Immature natural killer cell (primary cell): ENCODE measurements around the gene MICA. TPM values are rescaled to one million over a fixed set of nuclear protein-coding genes. Genes with fewer than 3 reads are reported as not detected.
A peak's percentile ranks its signal among the peaks of the same experiment; 100 is the strongest.
"Not testable (repeated sequence)": the region's sequence is repeated elsewhere in the genome, so short reads cannot be mapped to it uniquely, and the experiment has no call there.

ENCODE experiments used
- DNase-seq, 3 donors: peaks; one replicate each; pipeline ENCODE4 v3.0.0; 2022; ENCODE audit warnings: mixed read lengths in 1 of 3
- H3K27ac Mint-ChIP-seq, 6 donors: one replicate each; pipeline ENCODE4 v1.8.0; 2020; ENCODE audit warnings: mixed read lengths in 6 of 6, mild to moderate bottlenecking in 5 of 6, inconsistent platforms in 4 of 6, moderate library complexity in 3 of 6
- H3K27me3 Mint-ChIP-seq, 3 donors: one replicate each; pipeline ENCODE4 v1.8.0; 2020 to 2021; ENCODE audit warnings: low read depth in 3 of 3, mild to moderate bottlenecking in 3 of 3, mixed read lengths in 3 of 3, moderate library complexity in 3 of 3, inconsistent platforms in 1 of 3
- H3K36me3 Mint-ChIP-seq, 3 donors: one replicate each; pipeline ENCODE4 v1.8.0; 2020; ENCODE audit warnings: mixed read lengths in 3 of 3, inconsistent platforms in 2 of 3, mild to moderate bottlenecking in 2 of 3
- H3K4me1 Mint-ChIP-seq, 2 donors: one replicate each; pipeline ENCODE4 v1.8.0; 2020; ENCODE audit warnings: inconsistent platforms in 2 of 2, mild to moderate bottlenecking in 2 of 2, mixed read lengths in 2 of 2, moderate library complexity in 1 of 2
- H3K4me3 Mint-ChIP-seq, 5 donors: one replicate each; pipeline ENCODE4 v1.8.0; 2020; ENCODE audit warnings: mild to moderate bottlenecking in 5 of 5, mixed read lengths in 5 of 5, inconsistent platforms in 3 of 5, moderate library complexity in 3 of 5
- H3K9me3 Mint-ChIP-seq, 6 donors: one replicate each; pipeline ENCODE4 v1.8.0; 2020; ENCODE audit warnings: mild to moderate bottlenecking in 6 of 6, mixed read lengths in 6 of 6, inconsistent platforms in 4 of 6, moderate library complexity in 3 of 6
- polyA plus RNA-seq, 3 donors: library from polyadenylated mRNA; unstranded; fragments of 300-500 nt; fragmentation: Illumina TruSeq; gene quantifications; one replicate each; pipeline ENCODE4 v1.2.3, GENCODE V29; 2021

Gene MICA
- polyA plus RNA-seq, 3 donors from 2014 or later: 5.7 to 6.9 (median 6.4) TPM

DNA sequence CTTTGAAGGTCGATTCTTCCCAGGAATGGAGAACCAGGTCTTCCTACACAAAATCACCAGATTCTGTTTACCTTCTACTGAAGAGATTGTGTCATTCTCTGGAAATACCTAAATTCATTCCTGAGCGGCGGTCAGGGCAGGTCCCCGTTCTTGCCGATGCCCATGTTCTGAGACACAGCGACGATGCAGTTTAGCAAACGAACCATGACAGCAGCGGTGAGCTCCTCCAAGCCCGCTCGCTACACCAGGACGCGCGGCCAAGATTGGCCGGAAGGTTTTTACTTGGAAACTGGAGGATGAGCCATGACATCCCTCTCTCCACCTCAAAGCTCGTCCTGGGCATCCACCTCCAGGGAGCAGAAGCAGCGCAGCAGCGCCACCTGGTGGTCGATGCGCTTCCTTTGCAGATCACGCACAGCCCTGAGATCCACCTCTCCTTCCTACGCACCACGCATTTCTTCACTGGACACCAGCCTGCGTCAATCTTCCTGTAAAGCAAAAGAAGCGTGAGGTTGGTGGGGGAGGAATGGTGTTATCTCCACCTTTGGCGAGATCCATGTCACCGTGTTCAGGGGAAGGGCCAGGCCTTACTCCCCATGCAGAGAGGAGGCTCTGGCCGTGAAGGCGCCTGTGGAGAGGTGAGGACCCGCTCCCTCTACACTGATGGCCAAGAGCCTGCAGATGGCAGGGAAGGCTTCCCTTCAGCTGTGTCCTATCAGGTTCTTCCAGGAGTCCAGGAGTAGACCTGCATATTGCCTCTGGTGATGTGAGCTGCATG, 36.5 kb upstream of the MICA start:
- Mint-ChIP-seq H3K4me3 (peak overlapping the region; percentile 59 to 84 (median 83)), H3K27ac (peak overlapping the region in 2 of 6 donors; percentile 0 to 64), H3K36me3 (peaks cover 0 to 5% (median 1%) of the 10 kb centered on the region in 3 donors), H3K9me3 (no peaks in the 10 kb centered on the region), H3K27me3 (peaks cover 5 to 15% (median 14%) of the 10 kb centered on the region in 3 donors), H3K4me1 (peaks cover 8 to 14% of the 10 kb centered on the region in 2 donors)
- DNase-seq: peak; percentile 83 to 87 (median 86)

- Mint-ChIP-seq H3K4me3 (no peak overlapping the region), H3K4me1 (peaks cover 8 to 14% of the 10 kb centered on the region in 2 donors), H3K27me3 (peaks cover 5 to 24% (median 19%) of the 10 kb centered on the region in 3 donors), H3K27ac (no peak overlapping the region), H3K9me3 (peaks cover 0 to 1% (median 0%) of the 10 kb centered on the region in 6 donors), H3K36me3 (peaks cover 0 to 5% (median 5%) of the 10 kb centered on the region in 3 donors)
- DNase-seq: no peak
Measured at GRCh38 chr6:31368461-31368860, 34.9 kb upstream of the MICA start.

DNA sequence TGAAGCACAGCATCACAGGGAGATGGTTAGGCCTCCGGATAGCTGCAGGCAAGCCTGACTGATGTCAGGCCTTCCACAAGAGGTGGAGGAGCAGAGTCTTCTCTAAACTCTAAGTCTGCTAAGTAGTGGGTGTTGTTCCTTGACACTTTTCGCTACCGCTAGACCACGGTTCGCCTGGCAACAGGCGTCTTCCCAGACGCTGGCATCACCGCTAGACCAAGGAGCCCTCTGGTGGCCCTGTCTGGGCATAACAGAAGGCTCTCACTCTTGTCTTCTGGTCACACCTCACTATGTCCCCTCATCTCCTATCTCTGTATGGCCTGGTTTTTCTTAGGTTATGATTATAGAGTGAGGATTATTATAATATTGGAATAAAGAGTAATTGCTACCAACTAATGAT, 29.3 kb upstream of the MICA start:
- peak in 1 of 3 donors; percentile 40 for DNase-seq
- H3K36me3 Mint-ChIP-seq, H3K9me3 Mint-ChIP-seq: not testable (repeated sequence)

GRCh38 chr6:31375699-31376098, 27.7 kb upstream of the MICA start:
- Mint-ChIP-seq H3K4me1 (peaks cover 0 to 4% of the 10 kb centered on the region in 2 donors), H3K36me3 (peaks cover 0 to 5% (median 5%) of the 10 kb centered on the region in 3 donors), H3K4me3 (no peak overlapping the region), H3K9me3 (peaks cover 0 to 1% (median 0%) of the 10 kb centered on the region in 6 donors), H3K27ac (no peak overlapping the region), H3K27me3 (peaks cover under 1 to 23% (median 8%) of the 10 kb centered on the region in 3 donors)
- DNase-seq: no peak

More for the DNA sequence above, 29.3 kb upstream of the MICA start:
- H3K27ac Mint-ChIP-seq, H3K4me1 Mint-ChIP-seq, H3K4me3 Mint-ChIP-seq: not testable (repeated sequence)
- H3K27me3 Mint-ChIP-seq: peaks cover 2 to 18% (median 8%) of the 10 kb centered on the region in 3 donors

GRCh38 chr6:31377029-31377428, 26.4 kb upstream of the MICA start:
- Mint-ChIP-seq H3K36me3 (peaks cover 0 to 3% (median 2%) of the 10 kb centered on the region in 3 donors), H3K4me1 (peaks cover 0 to 4% of the 10 kb centered on the region in 2 donors), H3K27ac (no peak overlapping the region), H3K27me3 (peaks cover 0 to 21% (median 7%) of the 10 kb centered on the region in 3 donors), H3K9me3 (peaks cover 0 to 1% (median 0%) of the 10 kb centered on the region in 6 donors), H3K4me3 (no peak overlapping the region)
- DNase-seq: no peak

DNA sequence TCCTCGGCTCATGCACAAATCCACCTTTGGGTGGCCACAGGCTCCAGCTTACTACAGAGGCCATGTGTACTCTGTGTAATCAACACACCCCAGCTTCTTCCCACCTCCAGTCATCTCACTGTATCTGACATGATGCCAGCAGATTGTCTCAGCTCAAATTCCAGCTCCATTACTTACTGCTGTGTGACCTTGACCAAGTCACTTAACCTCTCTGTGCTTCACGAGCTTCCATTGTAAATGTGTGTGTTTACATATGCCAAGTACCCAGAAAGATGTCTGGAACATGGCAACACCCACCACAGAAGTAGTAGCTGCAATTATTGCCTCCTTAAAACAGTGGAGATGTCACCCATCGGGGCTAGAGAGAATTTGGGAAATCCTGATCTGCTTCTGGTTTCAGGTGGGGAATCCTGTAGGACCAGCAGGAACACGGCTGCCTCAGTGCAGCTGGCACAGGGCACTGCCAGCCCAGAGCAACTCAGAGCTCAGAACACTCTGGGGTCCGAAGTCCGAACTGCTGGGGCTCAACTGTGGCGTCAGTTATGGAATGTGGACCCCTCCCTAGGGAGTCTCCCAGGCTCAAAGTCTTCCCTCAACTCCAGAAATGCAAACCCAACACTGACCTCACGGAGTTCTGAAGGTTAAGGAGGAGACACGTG, 25.2 kb upstream of the MICA start:
- peaks cover 0 to 14% (median 2%) of the 10 kb centered on the region in 3 donors for H3K27me3 Mint-ChIP-seq
- no peaks in the 10 kb centered on the region for H3K9me3 Mint-ChIP-seq
- DNase-seq: no peak
- no peak overlapping the region for H3K27ac Mint-ChIP-seq
- H3K4me3 Mint-ChIP-seq: no peak overlapping the region
- H3K4me1 Mint-ChIP-seq: peaks cover 0 to 4% of the 10 kb centered on the region in 2 donors
- no peaks in the 10 kb centered on the region for H3K36me3 Mint-ChIP-seq

GRCh38 chr6:31378721-31379103, 24.7 kb upstream of the MICA start:
- no peak overlapping the region for H3K4me3 Mint-ChIP-seq
- H3K4me1 Mint-ChIP-seq: peaks cover 0 to 2% of the 10 kb centered on the region in 2 donors
- H3K27me3 Mint-ChIP-seq: peaks cover 0 to 13% (median 2%) of the 10 kb centered on the region in 3 donors
- no peaks in the 10 kb centered on the region for H3K36me3 Mint-ChIP-seq
- no peak for DNase-seq
- H3K27ac Mint-ChIP-seq: no peak overlapping the region
- H3K9me3 Mint-ChIP-seq: no peaks in the 10 kb centered on the region

- Mint-ChIP-seq H3K9me3 (no peaks in the 10 kb centered on the region), H3K27me3 (peaks cover 0 to 13% (median 2%) of the 10 kb centered on the region in 3 donors), H3K27ac (no peak overlapping the region), H3K36me3 (no peaks in the 10 kb centered on the region), H3K4me3 (no peak overlapping the region), H3K4me1 (no peaks in the 10 kb centered on the region)
- no peak for DNase-seq
Measured at GRCh38 chr6:31379850-31380249, 23.5 kb upstream of the MICA start.

DNA sequence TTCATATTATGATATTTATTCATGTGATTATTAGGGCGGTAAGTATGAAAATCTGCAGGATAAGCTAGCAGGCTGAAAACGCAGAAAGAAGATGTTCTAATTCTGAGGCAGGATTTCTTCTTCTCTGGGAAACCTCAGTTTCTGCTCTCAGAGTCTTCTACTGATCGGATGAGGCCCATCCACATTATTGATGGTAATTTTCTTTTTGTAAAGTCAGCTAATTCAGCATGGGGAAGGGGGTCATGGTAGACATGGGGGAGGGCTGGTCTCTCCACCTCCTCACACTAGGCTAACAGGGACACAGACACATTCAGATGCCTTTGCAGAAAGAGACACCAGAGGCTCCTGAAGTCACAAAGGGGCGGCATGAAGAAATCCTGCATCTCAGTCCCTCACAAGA, 21.7 kb upstream of the MICA start:
- no peaks in the 10 kb centered on the region for H3K4me1 Mint-ChIP-seq
- H3K4me3 Mint-ChIP-seq: no peak overlapping the region
- H3K9me3 Mint-ChIP-seq: no peaks in the 10 kb centered on the region
- no peak for DNase-seq
- H3K27me3 Mint-ChIP-seq: peaks cover 0 to 11% (median 2%) of the 10 kb centered on the region in 3 donors
- no peaks in the 10 kb centered on the region for H3K36me3 Mint-ChIP-seq
- H3K27ac Mint-ChIP-seq: no peak overlapping the region

- Mint-ChIP-seq H3K36me3 (no peaks in the 10 kb centered on the region), H3K27me3 (peaks cover 1 to 11% (median 2%) of the 10 kb centered on the region in 3 donors), H3K4me3 (no peak overlapping the region), H3K27ac (no peak overlapping the region), H3K9me3 (no peaks in the 10 kb centered on the region), H3K4me1 (no peaks in the 10 kb centered on the region)
- DNase-seq: no peak
Measured at GRCh38 chr6:31383149-31383548, 20.2 kb upstream of the MICA start.

DNA sequence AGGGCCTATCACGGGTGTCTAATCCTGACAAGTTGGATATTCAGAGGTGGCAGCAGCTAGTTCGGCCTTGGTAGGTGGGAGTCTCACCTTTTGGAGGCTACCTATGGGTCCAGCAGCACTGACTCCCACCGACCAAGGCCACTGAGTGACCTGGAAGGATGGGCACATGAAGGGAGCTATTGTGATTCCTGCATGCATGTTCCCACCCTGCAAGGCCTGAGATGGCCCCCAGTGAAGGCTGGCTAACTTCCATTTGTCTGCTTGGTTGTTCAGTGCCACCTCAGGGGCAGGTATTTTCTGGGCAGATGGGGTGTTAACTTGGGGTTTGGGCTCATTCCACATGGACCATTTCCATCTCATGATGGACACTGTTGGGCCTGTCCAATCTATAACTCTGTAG, 18.4 kb upstream of the MICA start:
- peaks cover 0 to 3% (median 1%) of the 10 kb centered on the region in 3 donors for H3K27me3 Mint-ChIP-seq
- no peaks in the 10 kb centered on the region for H3K36me3 Mint-ChIP-seq
- H3K9me3 Mint-ChIP-seq: no peaks in the 10 kb centered on the region
- H3K27ac Mint-ChIP-seq: no peak overlapping the region
- H3K4me3 Mint-ChIP-seq: no peak overlapping the region
- no peaks in the 10 kb centered on the region for H3K4me1 Mint-ChIP-seq
- no peak for DNase-seq

GRCh38 chr6:31386099-31386498, 17.3 kb upstream of the MICA start:
- Mint-ChIP-seq H3K4me3 (no peak overlapping the region), H3K27ac (no peak overlapping the region), H3K36me3 (no peaks in the 10 kb centered on the region), H3K4me1 (no peaks in the 10 kb centered on the region), H3K27me3 (peaks cover 0 to 3% (median 1%) of the 10 kb centered on the region in 3 donors), H3K9me3 (no peaks in the 10 kb centered on the region)
- DNase-seq: no peak

- DNase-seq: no peak
- no peak overlapping the region for H3K27ac Mint-ChIP-seq
- no peak overlapping the region for H3K4me3 Mint-ChIP-seq
- H3K9me3 Mint-ChIP-seq: no peaks in the 10 kb centered on the region
- no peaks in the 10 kb centered on the region for H3K4me1 Mint-ChIP-seq
- H3K27me3 Mint-ChIP-seq: peaks cover 0 to 3% (median 1%) of the 10 kb centered on the region in 3 donors
- no peaks in the 10 kb centered on the region for H3K36me3 Mint-ChIP-seq
Measured at GRCh38 chr6:31386977-31387376, 16.4 kb upstream of the MICA start.
